ENCODE results near the gene SIK1.

The SIK1 gene

DNA sequence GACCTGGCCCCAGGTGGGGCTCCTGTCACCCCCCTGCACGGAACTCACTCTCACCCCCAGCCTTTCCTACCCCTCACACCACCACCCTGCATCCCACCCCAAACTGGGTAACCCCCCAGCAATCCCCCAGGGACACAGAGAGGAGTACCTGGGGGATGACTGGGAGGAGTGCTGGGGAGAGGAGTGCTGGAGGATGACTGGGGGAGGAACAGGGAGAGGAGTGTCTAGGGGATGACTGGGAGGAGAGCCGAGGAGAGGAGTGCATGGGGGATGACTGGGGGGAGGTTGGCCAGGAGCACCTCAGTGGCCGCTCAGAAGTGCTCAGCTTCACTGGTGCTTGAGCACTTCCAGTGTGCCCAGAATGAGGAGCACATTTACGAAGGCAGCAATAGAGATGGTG lies 59.1 kb downstream of the SIK1 start:
- no peak for DNase-seq (ENCODE audit: low read depth, low spot score)

- no peak for DNase-seq (ENCODE audit: low read depth, low spot score)
Observed at GRCh38 chr21:43367296-43367695, 59.6 kb downstream of the SIK1 start.

DNA sequence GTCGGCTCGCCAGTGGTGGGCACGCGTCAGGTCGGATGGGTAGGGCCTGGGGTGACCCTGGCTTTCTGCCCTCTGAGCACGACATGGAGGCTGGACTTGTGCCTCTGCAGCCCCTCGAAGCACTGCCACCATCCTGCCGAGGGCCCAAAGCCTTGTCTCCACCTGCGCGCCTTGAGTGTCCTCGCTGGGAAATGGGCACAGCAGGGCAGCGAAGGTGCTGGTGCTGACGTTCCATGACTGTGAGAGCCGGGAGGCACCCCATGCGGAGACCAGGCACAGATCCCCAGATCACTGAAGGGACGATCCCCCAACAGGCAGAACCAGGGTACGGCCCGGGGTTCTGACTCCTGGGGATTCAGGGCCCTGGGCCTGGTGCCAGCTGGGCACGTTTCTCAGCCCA lies 60.3 kb downstream of the SIK1 start:
- DNase-seq (ENCODE audit: low read depth, low spot score): no peak

GRCh38 chr21:43365611-43366426 lies 61.1 kb downstream of the SIK1 start:
- no peak for DNase-seq (ENCODE audit: low read depth, low spot score)

- DNase-seq (ENCODE audit: low read depth, low spot score): no peak
Observed at GRCh38 chr21:43364851-43365424, 62.0 kb downstream of the SIK1 start.
